ENCODE measurements around the gene TMEM217.

TMEM217 gene

DNA sequence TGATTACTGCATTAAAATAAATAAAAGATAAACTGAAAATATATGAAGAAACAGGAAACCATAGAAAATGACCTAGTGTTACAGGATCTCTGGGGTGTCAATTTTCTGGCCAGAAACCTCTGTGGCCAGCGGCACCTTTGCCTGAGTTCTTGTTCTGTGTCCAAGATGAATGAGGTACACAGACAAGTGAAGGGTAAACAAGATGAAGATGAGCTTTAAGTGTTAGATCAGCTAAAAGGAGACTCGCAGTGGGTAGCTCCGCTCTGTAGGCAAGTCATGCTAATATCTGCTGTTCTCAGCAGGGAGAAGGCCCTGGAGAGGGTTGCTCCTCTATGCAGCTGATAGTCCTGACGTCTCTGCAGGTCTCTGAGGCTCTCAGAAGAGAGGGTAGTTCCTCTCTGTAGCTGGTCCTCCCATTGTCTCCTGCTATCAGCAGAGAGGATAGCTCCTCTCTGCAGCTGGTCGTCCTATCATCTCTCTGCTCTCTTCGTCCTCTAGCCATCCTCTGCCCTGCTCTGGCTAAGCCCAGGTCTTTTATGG is 36.3 kb downstream of the TMEM217 start:
- Histone ChIP-seq H3K9me3 (ENCODE audit: control insufficient read depth, low read length) (no peaks in the 10 kb centered on the region), H3K27me3 (replicated peaks; ENCODE audit: control insufficient read depth, insufficient read depth, low read length, poor library complexity, severe bottlenecking) (no peaks in the 10 kb centered on the region), H3K27ac (ENCODE audit: insufficient read depth, low read length, poor library complexity, severe bottlenecking) (no peak overlapping the region), H3K36me3 (ENCODE audit: control insufficient read depth, insufficient read depth, low read length) (no peaks in the 10 kb centered on the region), H3K4me3 (ENCODE audit: insufficient read depth, low read depth, low read length, poor library complexity, severe bottlenecking) (peak overlapping the region; percentile 66), H3K4me1 (ENCODE audit: control insufficient read depth, insufficient read depth, low read length, poor library complexity, severe bottlenecking) (peaks cover 5% of the 10 kb centered on the region)
- DNase-seq = no peak

DNA sequence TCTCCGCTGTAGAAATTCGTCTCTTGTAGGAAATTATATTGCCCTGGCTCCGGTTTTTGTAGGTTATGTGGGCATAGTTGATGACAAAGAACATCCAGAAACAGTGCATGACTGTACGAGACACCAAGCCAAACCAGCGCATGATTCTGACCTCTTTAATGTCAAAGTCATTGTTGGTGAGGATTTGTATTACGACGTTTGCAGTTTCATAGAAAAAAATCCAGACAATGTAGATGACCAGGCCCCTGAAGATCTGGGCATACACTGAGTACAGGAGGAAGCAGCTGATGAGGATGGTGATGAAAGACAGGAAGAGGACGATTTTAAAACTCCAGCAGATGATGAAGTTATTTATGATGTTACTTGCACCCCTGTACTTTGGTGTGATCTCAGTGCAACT is 39.4 kb downstream of the TMEM217 start:
- DNase-seq = no peak
- Histone ChIP-seq H3K9me3 (ENCODE audit: control insufficient read depth, low read length) (no peaks in the 10 kb centered on the region), H3K27me3 (replicated peaks; ENCODE audit: control insufficient read depth, insufficient read depth, low read length, poor library complexity, severe bottlenecking) (no peaks in the 10 kb centered on the region), H3K4me1 (ENCODE audit: control insufficient read depth, insufficient read depth, low read length, poor library complexity, severe bottlenecking) (peaks cover 5% of the 10 kb centered on the region), H3K27ac (ENCODE audit: insufficient read depth, low read length, poor library complexity, severe bottlenecking) (no peak overlapping the region), H3K36me3 (ENCODE audit: control insufficient read depth, insufficient read depth, low read length) (no peaks in the 10 kb centered on the region), H3K4me3 (ENCODE audit: insufficient read depth, low read depth, low read length, poor library complexity, severe bottlenecking) (no peak overlapping the region)

DNA sequence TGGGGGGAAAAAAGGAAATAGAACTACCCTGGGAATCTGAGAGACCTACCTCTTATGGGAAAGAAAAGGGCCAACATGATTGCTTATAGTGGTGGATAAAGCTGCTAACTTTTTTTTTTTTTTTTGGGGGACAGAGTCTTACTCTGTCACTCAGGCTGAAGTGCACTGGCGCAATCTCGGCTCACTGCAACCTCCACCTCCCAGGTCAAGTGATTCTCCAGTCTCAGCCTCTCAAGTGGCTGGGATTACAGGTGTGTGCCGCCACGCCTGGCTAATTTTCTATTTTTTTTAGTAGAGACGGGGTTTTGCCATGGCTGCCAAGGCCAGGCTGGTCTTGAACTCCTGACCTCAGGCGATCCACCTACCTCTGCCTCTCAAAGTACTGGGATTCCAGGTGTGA is 39.9 kb downstream of the TMEM217 start:
- H3K27ac ChIP-seq (ENCODE audit: insufficient read depth, low read length, poor library complexity, severe bottlenecking) = no peak overlapping the region

DNA sequence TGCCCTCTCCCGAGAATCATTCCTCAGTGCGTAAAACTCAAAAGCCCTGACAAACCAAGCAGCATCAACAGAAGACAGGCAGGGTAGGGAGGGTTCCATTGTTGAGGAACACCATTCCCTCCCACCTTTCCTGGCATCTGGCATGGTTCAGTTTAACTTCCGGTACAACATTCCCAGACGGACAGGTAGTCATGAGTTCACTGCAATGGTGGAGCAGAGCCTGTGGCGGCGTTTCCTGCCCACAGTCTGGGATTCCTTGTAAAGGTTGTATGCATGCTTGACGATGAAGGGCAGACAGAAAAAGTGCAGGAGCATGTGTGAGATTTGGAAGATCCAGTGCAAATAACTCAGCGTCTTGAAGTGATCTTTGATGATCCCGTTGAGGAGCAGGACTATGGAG is 45.7 kb downstream of the TMEM217 start:
- no peak overlapping the region for H3K27ac ChIP-seq (ENCODE audit: insufficient read depth, low read length, poor library complexity, severe bottlenecking)
- H3K36me3 ChIP-seq (ENCODE audit: control insufficient read depth, insufficient read depth, low read length) = no peaks in the 10 kb centered on the region
- H3K4me3 ChIP-seq (ENCODE audit: insufficient read depth, low read depth, low read length, poor library complexity, severe bottlenecking) = no peak overlapping the region
- no peaks in the 10 kb centered on the region for H3K9me3 ChIP-seq (ENCODE audit: control insufficient read depth, low read length)
- DNase-seq = no peak
- H3K27me3 ChIP-seq (replicated peaks; ENCODE audit: control insufficient read depth, insufficient read depth, low read length, poor library complexity, severe bottlenecking) = no peaks in the 10 kb centered on the region
- H3K4me1 ChIP-seq (ENCODE audit: control insufficient read depth, insufficient read depth, low read length, poor library complexity, severe bottlenecking) = peaks cover 21% of the 10 kb centered on the region

More for the DNA sequence above, 39.9 kb downstream of the TMEM217 start:
- no peak overlapping the region for H3K4me3 ChIP-seq (ENCODE audit: insufficient read depth, low read depth, low read length, poor library complexity, severe bottlenecking)
- H3K4me1 ChIP-seq (ENCODE audit: control insufficient read depth, insufficient read depth, low read length, poor library complexity, severe bottlenecking) = peaks cover 5% of the 10 kb centered on the region
- DNase-seq = no peak
- H3K9me3 ChIP-seq (ENCODE audit: control insufficient read depth, low read length) = no peaks in the 10 kb centered on the region
- H3K36me3 ChIP-seq (ENCODE audit: control insufficient read depth, insufficient read depth, low read length) = no peaks in the 10 kb centered on the region
- no peaks in the 10 kb centered on the region for H3K27me3 ChIP-seq (replicated peaks; ENCODE audit: control insufficient read depth, insufficient read depth, low read length, poor library complexity, severe bottlenecking)

DNA sequence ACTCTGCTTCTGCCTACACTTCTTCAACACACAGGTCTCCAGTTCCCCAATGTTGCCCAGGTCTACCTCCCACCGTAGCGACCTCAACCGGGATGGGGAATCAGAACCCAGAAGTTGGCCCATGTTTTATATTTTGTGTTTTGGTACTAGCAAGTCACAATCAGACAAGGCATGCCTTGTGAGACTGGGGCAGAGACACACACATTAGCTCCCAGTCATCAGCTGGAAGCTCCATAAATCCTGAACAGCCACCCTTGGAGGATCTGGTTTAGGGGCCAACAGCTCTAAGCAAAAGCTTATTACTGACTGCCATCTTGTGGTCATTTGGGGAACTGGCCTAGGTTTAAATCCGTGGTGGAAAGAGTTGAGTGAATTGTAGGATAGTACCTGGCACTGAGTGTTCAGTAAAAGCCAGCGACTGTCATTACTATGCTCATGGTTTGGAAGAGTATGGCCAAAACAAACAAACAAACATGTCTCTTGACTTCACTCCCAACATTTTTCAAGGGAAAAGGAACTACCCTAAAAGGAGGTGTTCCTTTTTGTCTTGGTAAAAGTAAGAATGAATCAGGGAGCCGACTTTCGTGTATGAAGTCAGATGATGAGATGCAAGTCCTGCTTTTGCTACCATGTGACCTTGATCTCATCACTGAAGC is 47.5 kb downstream of the TMEM217 start:
- Histone ChIP-seq H3K27me3 (replicated peaks; ENCODE audit: control insufficient read depth, insufficient read depth, low read length, poor library complexity, severe bottlenecking) (no peaks in the 10 kb centered on the region), H3K36me3 (ENCODE audit: control insufficient read depth, insufficient read depth, low read length) (no peaks in the 10 kb centered on the region), H3K4me3 (ENCODE audit: insufficient read depth, low read depth, low read length, poor library complexity, severe bottlenecking) (no peak overlapping the region), H3K9me3 (ENCODE audit: control insufficient read depth, low read length) (no peaks in the 10 kb centered on the region), H3K4me1 (ENCODE audit: control insufficient read depth, insufficient read depth, low read length, poor library complexity, severe bottlenecking) (peaks cover 21% of the 10 kb centered on the region), H3K27ac (ENCODE audit: insufficient read depth, low read length, poor library complexity, severe bottlenecking) (peak overlapping the region; percentile 55)
- DNase-seq = peak; percentile 48 to 68 (median 51)

DNA sequence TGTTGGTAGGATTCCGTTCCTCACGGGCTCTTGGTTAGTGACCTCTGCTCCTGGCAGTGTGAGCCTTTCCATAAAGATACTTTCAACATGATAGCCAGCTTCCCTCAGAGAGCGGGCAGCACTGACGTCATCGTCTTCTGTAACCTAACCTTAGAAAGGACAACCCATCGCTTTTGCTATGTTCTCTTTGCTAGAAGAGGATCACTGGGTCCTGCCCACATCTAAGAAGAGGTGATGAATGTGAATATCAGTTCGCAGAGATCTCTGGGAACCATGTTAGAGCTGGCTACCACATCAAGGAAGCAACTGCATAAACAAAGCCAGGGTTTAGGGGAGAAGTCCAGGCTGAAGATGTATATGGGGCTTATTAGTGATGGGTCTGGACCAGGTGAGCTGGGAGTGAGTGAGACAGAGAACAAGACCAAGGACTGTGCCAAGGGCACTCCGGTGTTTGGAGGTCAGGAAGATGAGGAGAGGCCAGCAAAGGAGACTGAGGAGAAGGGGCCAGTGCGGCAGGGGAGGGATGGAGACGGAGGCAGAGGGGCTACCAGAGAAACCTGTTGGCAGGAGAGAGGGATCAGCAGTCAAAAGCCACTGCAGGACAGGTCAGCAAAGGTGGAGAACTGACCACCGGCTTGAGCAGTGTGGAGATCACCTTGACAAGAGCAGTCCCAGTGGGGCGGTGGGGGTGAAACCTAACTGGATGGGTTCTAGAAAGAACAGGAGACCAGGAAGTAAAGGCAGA is 48.3 kb downstream of the TMEM217 start:
- no peaks in the 10 kb centered on the region for H3K9me3 ChIP-seq (ENCODE audit: control insufficient read depth, low read length)
- peak overlapping the region; percentile 55 for H3K27ac ChIP-seq (ENCODE audit: insufficient read depth, low read length, poor library complexity, severe bottlenecking)
- no peaks in the 10 kb centered on the region for H3K36me3 ChIP-seq (ENCODE audit: control insufficient read depth, insufficient read depth, low read length)
- DNase-seq = peak; percentile 19 to 39 (median 26)
- peaks cover 21% of the 10 kb centered on the region for H3K4me1 ChIP-seq (ENCODE audit: control insufficient read depth, insufficient read depth, low read length, poor library complexity, severe bottlenecking)
- no peaks in the 10 kb centered on the region for H3K27me3 ChIP-seq (replicated peaks; ENCODE audit: control insufficient read depth, insufficient read depth, low read length, poor library complexity, severe bottlenecking)
- H3K4me3 ChIP-seq (ENCODE audit: insufficient read depth, low read depth, low read length, poor library complexity, severe bottlenecking) = no peak overlapping the region

DNA sequence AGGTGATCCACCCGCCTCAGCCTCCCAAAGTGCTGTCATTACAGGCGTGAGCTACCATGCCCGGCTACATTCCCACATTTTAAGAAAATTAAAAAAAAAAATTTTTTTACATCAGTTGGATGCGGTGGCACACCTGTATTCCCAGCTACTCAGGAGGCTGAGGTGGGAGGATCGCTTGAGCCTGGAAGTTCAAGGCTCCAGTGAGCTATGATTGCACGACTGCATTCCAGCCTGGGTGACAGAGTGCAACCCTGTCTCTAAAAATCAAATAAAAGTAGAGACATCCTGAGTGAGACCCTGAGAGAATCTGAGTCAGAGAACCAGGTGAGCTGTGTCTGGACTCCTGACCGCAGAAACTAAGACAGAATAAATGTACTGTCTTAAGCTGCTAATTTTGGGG is 49.2 kb downstream of the TMEM217 start:
- Histone ChIP-seq H3K27ac (ENCODE audit: insufficient read depth, low read length, poor library complexity, severe bottlenecking) (no peak overlapping the region), H3K27me3 (replicated peaks; ENCODE audit: control insufficient read depth, insufficient read depth, low read length, poor library complexity, severe bottlenecking) (no peaks in the 10 kb centered on the region), H3K36me3 (ENCODE audit: control insufficient read depth, insufficient read depth, low read length) (no peaks in the 10 kb centered on the region), H3K4me3 (ENCODE audit: insufficient read depth, low read depth, low read length, poor library complexity, severe bottlenecking) (no peak overlapping the region), H3K4me1 (ENCODE audit: control insufficient read depth, insufficient read depth, low read length, poor library complexity, severe bottlenecking) (peaks cover 21% of the 10 kb centered on the region), H3K9me3 (ENCODE audit: control insufficient read depth, low read length) (no peaks in the 10 kb centered on the region)
- no peak for DNase-seq

DNA sequence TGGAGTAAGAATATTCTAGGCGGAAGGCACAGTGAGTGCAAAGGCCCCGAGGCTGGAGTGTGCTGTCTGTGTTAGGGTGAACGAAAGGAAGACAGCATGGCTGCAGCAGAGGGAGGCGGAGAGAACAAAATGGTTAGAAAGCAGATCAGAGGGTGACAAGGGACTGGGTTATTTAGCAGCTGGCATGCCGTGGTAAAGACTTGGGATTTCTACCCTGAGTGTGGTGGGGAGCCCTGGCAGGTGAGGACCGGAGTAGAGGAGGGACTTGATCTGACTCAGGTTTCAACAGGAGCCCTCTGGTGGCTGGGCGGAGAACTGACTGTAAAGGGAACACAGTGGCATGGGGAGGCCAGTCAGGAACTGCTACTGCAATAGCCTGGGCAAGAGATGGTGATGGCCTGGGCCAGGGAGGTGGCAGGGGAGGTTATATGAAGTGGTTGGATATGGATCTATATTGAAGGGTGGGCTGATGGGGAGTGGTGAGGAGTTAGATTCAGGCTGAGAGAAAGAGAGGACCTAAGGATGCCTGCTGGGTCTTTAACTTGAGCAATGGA is 50.0 kb downstream of the TMEM217 start:
- DNase-seq = peak; percentile 75 to 83 (median 76)
- Histone ChIP-seq H3K36me3 (ENCODE audit: control insufficient read depth, insufficient read depth, low read length) (no peaks in the 10 kb centered on the region), H3K27ac (ENCODE audit: insufficient read depth, low read length, poor library complexity, severe bottlenecking) (peak overlapping the region; percentile 11), H3K4me1 (ENCODE audit: control insufficient read depth, insufficient read depth, low read length, poor library complexity, severe bottlenecking) (peaks cover 25% of the 10 kb centered on the region), H3K9me3 (ENCODE audit: control insufficient read depth, low read length) (no peaks in the 10 kb centered on the region), H3K4me3 (ENCODE audit: insufficient read depth, low read depth, low read length, poor library complexity, severe bottlenecking) (peak overlapping the region; percentile 1), H3K27me3 (replicated peaks; ENCODE audit: control insufficient read depth, insufficient read depth, low read length, poor library complexity, severe bottlenecking) (no peaks in the 10 kb centered on the region)

DNA sequence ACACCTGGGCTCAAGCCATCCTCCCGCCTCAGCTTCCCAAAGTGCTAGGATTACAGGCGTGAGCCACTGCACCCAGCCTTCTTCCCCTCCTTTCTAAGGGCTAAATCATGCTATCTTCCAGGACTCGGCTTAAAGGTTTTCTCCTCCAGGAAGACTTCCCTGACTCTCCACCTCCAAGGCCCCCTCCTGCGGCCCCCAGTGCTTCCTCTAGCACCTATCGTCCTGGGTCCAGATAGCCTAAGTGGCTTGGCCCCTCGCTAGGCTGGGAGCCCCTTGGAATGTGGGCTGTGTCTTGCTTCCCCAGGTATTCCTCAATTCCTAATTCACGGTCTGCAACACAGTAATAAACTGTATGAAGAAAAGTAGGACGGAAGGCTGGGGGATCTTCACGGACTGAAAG is 51.3 kb downstream of the TMEM217 start:
- Histone ChIP-seq H3K27ac (ENCODE audit: insufficient read depth, low read length, poor library complexity, severe bottlenecking) (no peak overlapping the region), H3K4me1 (ENCODE audit: control insufficient read depth, insufficient read depth, low read length, poor library complexity, severe bottlenecking) (peaks cover 38% of the 10 kb centered on the region)

DNA sequence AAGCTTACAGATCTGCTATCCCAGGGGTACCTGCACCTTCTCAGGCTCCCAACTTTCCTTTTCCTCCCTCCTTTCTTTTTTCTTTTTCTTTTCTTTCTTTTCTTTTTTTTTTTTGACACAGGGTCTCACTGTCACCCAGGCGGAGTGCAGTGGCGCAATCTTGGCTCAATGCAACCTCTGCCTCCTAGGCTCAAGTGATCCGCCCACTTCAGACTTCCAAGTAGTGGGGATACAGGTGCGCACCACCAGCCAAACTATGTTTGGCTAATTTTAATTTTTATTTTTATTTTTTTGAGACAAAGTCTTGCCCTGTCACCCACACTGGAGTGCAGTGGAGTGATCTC is 52.0 kb downstream of the TMEM217 start:
- H3K27me3 ChIP-seq (replicated peaks; ENCODE audit: control insufficient read depth, insufficient read depth, low read length, poor library complexity, severe bottlenecking) = no peaks in the 10 kb centered on the region
- H3K9me3 ChIP-seq (ENCODE audit: control insufficient read depth, low read length) = no peaks in the 10 kb centered on the region
- no peak overlapping the region for H3K27ac ChIP-seq (ENCODE audit: insufficient read depth, low read length, poor library complexity, severe bottlenecking)
- peaks cover 39% of the 10 kb centered on the region for H3K4me1 ChIP-seq (ENCODE audit: control insufficient read depth, insufficient read depth, low read length, poor library complexity, severe bottlenecking)
- no peak overlapping the region for H3K4me3 ChIP-seq (ENCODE audit: insufficient read depth, low read depth, low read length, poor library complexity, severe bottlenecking)
- no peaks in the 10 kb centered on the region for H3K36me3 ChIP-seq (ENCODE audit: control insufficient read depth, insufficient read depth, low read length)
- DNase-seq = no peak

More for the DNA sequence above, 51.3 kb downstream of the TMEM217 start:
- H3K36me3 ChIP-seq (ENCODE audit: control insufficient read depth, insufficient read depth, low read length) = no peaks in the 10 kb centered on the region
- DNase-seq = no peak
- no peaks in the 10 kb centered on the region for H3K9me3 ChIP-seq (ENCODE audit: control insufficient read depth, low read length)
- no peak overlapping the region for H3K4me3 ChIP-seq (ENCODE audit: insufficient read depth, low read depth, low read length, poor library complexity, severe bottlenecking)
- H3K27me3 ChIP-seq (replicated peaks; ENCODE audit: control insufficient read depth, insufficient read depth, low read length, poor library complexity, severe bottlenecking) = no peaks in the 10 kb centered on the region

Data from effector memory CD4-positive, alpha-beta T cell (primary cell).